Mesothelial cell of epicardium (in vitro differentiated cells): ENCODE data around the gene TEX13C. TPM values are rescaled to one million over a fixed set of nuclear protein-coding genes. Genes with fewer than 3 reads are reported as not detected.
"Not testable (repeated sequence)": the region's sequence is repeated elsewhere in the genome, so short reads cannot be mapped to it uniquely, and the experiment has no call there.

Source experiments
- DNase-seq, 2 experiments: peaks; one replicate each; pipeline ENCODE4 v3.0.0; 2021; ENCODE audit warnings: low spot score in 2 of 2; ENCODE audit not compliant: unreplicated experiment in 2 of 2
- H3K27ac Mint-ChIP-seq: 2 replicates; pipeline ENCODE4 v1.8.0; 2021; ENCODE audit warnings: mixed read lengths
- H3K27me3 Mint-ChIP-seq: 2 replicates; pipeline ENCODE4 v1.8.0; 2021; ENCODE audit warnings: low read depth, mixed read lengths
- H3K36me3 Mint-ChIP-seq: 2 replicates; pipeline ENCODE4 v1.8.0; 2021; ENCODE audit warnings: mixed read lengths
- H3K4me1 Mint-ChIP-seq: 2 replicates; pipeline ENCODE4 v1.8.0; 2021; ENCODE audit warnings: mixed read lengths
- H3K4me3 Mint-ChIP-seq: 2 replicates; pipeline ENCODE4 v1.8.0; 2021; ENCODE audit warnings: mild to moderate bottlenecking, moderate library complexity, mixed read lengths
- H3K9me3 Mint-ChIP-seq: 2 replicates; pipeline ENCODE4 v1.8.0; 2021; ENCODE audit warnings: mixed read lengths
- total RNA-seq: library from RNA; stranded (reverse); gene quantifications from 3 replicates; pipeline ENCODE4 v1.2.1, GENCODE V29; 2021
- TF ChIP-seq, protein P1 (sequence below): fragments of 200-600 bp; sonication (generic); IDR thresholded peaks from one replicate; pipeline ENCODE4 v1.5.0; 2021; ENCODE audit warnings: antibody characterized with exemption; ENCODE audit not compliant: unreplicated experiment

The TEX13C gene
- total RNA-seq, 1 donor from 2014 or later: not detected

DNA sequence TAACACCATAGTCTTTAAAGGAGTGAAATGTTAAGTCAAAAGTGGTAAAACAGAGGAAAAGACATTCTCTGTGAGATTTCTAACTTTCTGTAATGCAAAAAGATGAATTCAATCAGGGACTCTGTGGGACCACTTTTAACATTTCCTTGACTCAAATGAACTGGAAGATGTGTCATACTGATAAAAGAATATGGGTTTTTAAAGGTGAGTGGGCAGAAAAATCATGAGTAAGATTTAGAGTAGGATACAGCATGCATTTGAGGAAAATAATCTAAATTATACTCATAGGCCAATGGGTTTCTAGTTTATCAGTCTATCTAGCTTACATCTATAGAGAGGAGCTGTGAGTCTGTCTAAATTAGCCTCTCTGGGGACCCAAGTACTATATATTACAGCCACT, 11.0 kb upstream of the TEX13C start:
- TF ChIP-seq, protein P1, sequence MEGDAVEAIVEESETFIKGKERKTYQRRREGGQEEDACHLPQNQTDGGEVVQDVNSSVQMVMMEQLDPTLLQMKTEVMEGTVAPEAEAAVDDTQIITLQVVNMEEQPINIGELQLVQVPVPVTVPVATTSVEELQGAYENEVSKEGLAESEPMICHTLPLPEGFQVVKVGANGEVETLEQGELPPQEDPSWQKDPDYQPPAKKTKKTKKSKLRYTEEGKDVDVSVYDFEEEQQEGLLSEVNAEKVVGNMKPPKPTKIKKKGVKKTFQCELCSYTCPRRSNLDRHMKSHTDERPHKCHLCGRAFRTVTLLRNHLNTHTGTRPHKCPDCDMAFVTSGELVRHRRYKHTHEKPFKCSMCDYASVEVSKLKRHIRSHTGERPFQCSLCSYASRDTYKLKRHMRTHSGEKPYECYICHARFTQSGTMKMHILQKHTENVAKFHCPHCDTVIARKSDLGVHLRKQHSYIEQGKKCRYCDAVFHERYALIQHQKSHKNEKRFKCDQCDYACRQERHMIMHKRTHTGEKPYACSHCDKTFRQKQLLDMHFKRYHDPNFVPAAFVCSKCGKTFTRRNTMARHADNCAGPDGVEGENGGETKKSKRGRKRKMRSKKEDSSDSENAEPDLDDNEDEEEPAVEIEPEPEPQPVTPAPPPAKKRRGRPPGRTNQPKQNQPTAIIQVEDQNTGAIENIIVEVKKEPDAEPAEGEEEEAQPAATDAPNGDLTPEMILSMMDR: no peak
- no peaks in the 10 kb centered on the region for H3K27me3 Mint-ChIP-seq
- no peak for DNase-seq
- peaks cover 24% of the 10 kb centered on the region for H3K9me3 Mint-ChIP-seq
- no peak overlapping the region for H3K27ac Mint-ChIP-seq
- no peaks in the 10 kb centered on the region for H3K4me1 Mint-ChIP-seq
- no peaks in the 10 kb centered on the region for H3K36me3 Mint-ChIP-seq
- H3K4me3 Mint-ChIP-seq: no peak overlapping the region

DNA sequence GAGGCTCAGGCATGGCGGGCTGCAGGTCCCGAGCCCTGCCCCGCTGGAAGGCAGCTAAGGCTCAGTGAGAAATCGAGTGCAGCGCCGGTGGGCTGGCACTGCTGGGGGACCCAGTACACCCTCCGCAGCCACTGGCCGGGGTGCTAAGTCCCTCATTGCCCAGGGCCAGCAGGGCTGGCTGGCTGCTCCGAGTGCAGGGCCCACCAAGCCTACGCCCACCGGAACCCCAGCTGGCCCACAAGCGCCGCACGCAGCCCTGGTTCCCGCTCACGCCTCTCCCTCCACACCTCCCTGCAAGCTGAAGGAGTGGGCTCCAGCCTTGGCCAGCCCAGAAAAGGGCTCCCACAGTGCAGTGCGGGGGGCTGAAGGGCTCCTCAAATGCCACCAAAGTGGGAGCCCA, 505 bp upstream of the TEX13C start:
- not testable (repeated sequence) for DNase-seq, H3K9me3 Mint-ChIP-seq, H3K36me3 Mint-ChIP-seq, H3K4me3 Mint-ChIP-seq, H3K4me1 Mint-ChIP-seq, H3K27ac Mint-ChIP-seq, H3K27me3 Mint-ChIP-seq

DNA sequence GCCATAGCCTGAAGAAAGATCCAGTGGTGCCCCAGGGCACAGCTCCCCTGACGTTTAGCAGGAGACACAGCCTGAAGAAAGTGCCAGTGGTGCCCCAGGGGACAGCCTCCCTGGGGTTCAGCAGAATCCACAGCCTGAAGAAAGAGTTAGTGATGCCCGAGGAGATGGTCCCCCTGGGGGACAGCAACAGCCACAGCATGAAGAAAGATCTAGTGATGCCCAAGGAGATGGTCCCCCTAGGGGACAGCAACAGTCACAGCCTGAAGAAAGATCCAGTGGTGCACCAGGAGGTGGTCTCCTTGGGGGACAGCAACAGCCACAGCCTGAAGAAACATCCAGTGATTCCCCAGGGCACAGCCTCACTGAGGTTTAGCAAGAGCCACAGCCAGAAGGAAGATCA, 2.8 kb downstream of the TEX13C start:
- Mint-ChIP-seq H3K4me1 (no peaks in the 10 kb centered on the region), H3K9me3 (peaks cover 10% of the 10 kb centered on the region), H3K27ac (no peak overlapping the region), H3K36me3 (no peaks in the 10 kb centered on the region), H3K27me3 (peaks cover 2% of the 10 kb centered on the region), H3K4me3 (no peak overlapping the region)
- DNase-seq: no peak
- TF ChIP-seq, protein P1: no peak

DNA sequence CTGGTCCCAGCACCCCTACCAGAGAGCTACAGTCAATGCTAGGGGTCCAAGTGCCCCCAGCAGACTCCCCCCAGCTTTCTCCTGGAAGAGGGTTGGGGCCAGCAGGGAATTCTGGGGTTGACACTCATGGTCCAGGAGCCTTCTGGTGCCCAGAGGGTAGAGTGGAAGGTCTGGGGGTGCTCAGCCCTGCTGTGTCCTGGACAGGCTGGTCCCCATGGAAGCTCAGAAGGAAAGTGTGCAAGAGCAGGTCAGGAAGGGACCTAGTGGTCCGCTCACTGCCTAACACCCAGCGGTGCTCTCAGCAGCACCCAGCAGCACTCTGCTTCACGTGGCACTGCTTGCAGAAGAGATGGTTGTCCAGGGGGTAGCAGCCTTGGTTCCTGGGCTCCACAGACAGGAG, 6.9 kb downstream of the TEX13C start:
- TF ChIP-seq, protein P1: no peak
- Mint-ChIP-seq H3K36me3 (no peaks in the 10 kb centered on the region), H3K4me1 (peaks cover 9% of the 10 kb centered on the region), H3K27me3 (no peaks in the 10 kb centered on the region), H3K27ac (no peak overlapping the region), H3K4me3 (no peak overlapping the region), H3K9me3 (no peaks in the 10 kb centered on the region)
- DNase-seq: no peak

DNA sequence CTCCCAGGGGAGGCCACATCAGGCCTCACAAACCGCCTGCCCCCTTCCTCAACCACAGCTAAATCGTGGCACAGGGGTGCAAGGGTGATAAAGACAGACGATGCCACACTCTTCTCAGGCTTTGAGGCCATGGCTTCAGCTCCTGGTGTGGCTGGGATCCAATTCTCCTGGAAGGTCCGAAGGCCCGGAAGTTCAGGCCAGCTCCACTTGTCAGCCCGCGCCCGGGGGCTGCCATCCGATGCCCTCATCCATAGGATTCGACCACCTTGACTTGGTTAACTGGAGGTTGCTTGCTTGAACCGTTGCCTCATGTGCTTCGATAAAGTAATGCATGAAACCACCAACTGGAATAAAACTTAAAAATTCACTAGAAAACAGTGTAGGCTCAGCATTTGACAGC, 8.2 kb downstream of the TEX13C start:
- Mint-ChIP-seq H3K4me3 (no peak overlapping the region), H3K36me3 (no peaks in the 10 kb centered on the region), H3K9me3 (no peaks in the 10 kb centered on the region), H3K27ac (no peak overlapping the region), H3K27me3 (no peaks in the 10 kb centered on the region), H3K4me1 (peaks cover 14% of the 10 kb centered on the region)
- DNase-seq: no peak
- TF ChIP-seq, protein P1: no peak

DNA sequence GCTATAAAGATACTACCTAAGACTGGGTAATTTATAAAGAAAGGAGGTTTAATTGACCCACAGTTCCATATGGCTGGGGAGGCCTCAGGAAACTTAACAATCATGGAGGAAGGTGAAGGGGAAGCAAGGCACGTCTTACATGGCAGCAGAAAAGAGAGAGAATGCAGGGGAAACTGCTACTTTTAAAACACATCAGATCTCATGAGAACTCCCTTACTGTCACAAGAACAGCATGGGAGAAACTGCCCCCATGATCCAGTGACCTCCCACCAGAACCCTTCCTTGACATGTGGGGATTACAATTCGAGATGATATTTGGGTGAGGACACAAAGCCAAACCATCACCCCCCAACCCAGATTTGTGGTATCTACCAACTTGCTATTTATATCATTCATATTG, 13.9 kb downstream of the TEX13C start:
- H3K4me1 Mint-ChIP-seq: peaks cover 18% of the 10 kb centered on the region
- H3K27me3 Mint-ChIP-seq: no peaks in the 10 kb centered on the region
- H3K4me3 Mint-ChIP-seq: no peak overlapping the region
- DNase-seq: no peak
- no peaks in the 10 kb centered on the region for H3K36me3 Mint-ChIP-seq
- H3K9me3 Mint-ChIP-seq: peaks cover 4% of the 10 kb centered on the region
- TF ChIP-seq, protein P1: no peak
- H3K27ac Mint-ChIP-seq: no peak overlapping the region
